NCI-H146 treated with DMSO at 0.1 percent for 48 hours (cell line): Measurements from ENCODE around the gene ANKS1B.

Source experiments
- DNase-seq: peaks from one replicate; lab custom pipeline; 2025; ENCODE audit not compliant: unreplicated experiment; lab: John Stamatoyannopoulos, UW

The ANKS1B gene

GRCh38 chr12:98719515-98720504, 1264.9 kb downstream of the ANKS1B start:
- DNase-seq: no peak

GRCh38 chr12:98714426-98714825, 1270.3 kb downstream of the ANKS1B start:
- no peak for DNase-seq

- no peak for DNase-seq
Measured at GRCh38 chr12:98709022-98709421, 1275.7 kb downstream of the ANKS1B start.

GRCh38 chr12:98701166-98701565, 1283.6 kb downstream of the ANKS1B start:
- DNase-seq: no peak

GRCh38 chr12:98699586-98699985, 1285.2 kb downstream of the ANKS1B start:
- no peak for DNase-seq

- peak; percentile 11 for DNase-seq
Measured at GRCh38 chr12:98698603-98699463, 1285.9 kb downstream of the ANKS1B start.

- DNase-seq: no peak
Measured at GRCh38 chr12:98697209-98697608, 1287.5 kb downstream of the ANKS1B start.

- DNase-seq: no peak
Measured at GRCh38 chr12:98696036-98696646, 1288.6 kb downstream of the ANKS1B start.

- no peak for DNase-seq
Measured at GRCh38 chr12:98691351-98691750, 1293.4 kb downstream of the ANKS1B start.

- no peak for DNase-seq
Measured at GRCh38 chr12:98686603-98687002, 1298.1 kb downstream of the ANKS1B start.
